Measurements from ENCODE around the gene HHIP. TPM values are rescaled to one million over a fixed set of nuclear protein-coding genes. Genes with fewer than 3 reads are reported as not detected.
"Not testable (repeated sequence)": the region's sequence is repeated elsewhere in the genome, so short reads cannot be mapped to it uniquely, and the experiment has no call there.

The HHIP gene
- polyA plus RNA-seq, 3 donors: 0.90 to 3.8 (median 1.1) TPM

DNA sequence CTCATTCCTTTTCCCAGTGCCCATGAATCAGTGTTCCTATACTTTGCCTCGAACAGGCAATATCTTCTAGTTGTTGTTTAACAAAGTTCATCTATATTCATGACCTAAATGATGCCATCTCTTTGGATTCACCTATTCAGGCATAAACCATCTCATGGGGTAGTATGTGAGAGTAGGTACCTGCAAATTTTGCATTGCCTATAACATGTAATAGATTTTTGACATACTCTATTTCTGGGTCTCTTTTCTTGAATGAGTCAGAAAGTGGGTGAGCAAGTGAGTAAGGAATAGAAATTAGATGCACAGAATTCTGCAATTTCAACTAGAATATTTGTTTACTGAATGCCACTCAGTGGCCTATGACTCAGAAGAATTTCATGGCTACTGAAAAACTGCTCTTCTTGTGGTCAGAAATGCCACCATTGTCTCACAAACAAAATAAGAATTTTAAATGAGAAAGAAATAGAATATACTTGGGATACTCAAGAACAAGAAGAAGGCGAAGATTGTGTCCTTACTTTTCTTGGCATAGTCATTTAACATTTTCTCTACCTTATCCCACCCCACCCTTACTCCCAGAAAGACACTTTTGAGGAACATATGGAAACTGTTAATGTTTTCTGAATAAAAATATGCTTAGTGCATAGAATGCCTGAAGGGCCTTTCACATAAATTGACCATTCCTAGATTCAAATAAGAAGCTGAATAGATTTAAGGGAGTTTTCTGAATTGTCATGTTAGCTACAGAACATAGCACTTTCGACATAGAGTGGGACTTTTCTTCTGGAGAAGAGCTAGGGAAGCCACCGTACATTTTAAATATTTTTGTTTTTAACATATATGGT is 86.8 kb downstream of the HHIP start:
- no peak overlapping the region for H3K27ac ChIP-seq (ENCODE audit: low read depth, low read length)
- 65 to 82% (median 81%) methylated on average over 4 of the region's 4 CpGs for WGBS, 3 donors

DNA sequence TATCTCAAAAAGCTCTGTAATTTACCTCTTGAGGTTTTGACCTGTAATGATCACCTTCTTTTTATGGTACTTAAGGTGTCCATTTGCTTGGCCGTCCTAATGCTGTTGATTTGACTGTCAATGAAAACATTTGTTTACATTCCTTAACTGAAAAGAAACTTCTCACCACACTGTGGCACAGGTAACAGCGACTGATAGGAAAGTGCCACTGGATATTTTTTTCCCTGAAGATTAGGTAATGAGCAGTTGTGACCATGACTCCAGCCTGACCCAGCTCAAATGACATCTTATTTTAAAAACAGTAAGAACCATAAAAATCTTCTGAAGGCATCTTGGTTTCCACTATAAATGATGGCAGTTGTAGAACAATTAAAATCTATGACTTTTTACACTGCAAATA is 87.6 kb downstream of the HHIP start:
- H3K27ac ChIP-seq (ENCODE audit: low read depth, low read length): no peak overlapping the region
- WGBS, 3 donors: 29 to 87% (median 83%) methylated on average over 2 of the region's 2 CpGs

DNA sequence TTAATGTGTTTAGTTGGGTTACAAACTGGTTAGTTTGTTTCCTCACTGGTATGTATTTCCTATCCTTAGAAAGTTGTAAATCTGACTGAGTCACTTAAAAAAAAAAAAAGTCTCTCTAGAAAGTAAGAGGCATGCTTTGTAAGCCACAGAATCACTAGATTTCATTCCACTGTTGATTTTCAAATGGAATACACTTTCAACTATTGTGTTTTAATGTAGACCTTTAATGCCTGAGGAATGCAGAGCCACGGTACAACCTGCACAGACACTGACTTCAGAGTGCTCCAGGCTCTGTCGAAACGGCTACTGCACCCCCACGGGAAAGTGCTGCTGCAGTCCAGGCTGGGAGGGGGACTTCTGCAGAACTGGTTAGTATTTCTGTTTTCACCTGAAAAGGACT is 88.6 kb downstream of the HHIP start:
- WGBS, 3 donors: 27 to 43% (median 40%) methylated on average over 4 of the region's 4 CpGs
- no peak overlapping the region for H3K27ac ChIP-seq (ENCODE audit: low read depth, low read length)

DNA sequence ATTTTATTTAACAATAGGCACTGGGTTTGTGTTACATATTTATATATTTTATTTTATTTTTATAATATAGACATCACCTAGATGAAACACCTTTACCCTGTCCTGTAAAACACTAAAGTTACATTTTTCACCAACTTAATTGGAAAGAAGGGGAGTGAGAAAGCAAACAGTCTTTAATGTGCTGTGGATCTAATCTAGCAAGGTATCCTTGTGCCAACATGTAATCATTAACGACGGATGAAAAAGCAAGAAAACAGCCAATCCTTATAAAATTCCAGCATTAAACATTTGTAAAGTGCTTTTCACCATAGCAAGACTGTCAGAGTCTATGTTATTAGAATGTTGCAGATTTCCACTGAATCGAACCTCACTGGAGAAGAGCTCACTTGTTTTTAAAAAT is 92.7 kb downstream of the HHIP start:
- 29 to 85% (median 80%) methylated on average over 3 of the region's 3 CpGs for WGBS, 3 donors
- no peak overlapping the region for H3K27ac ChIP-seq (ENCODE audit: low read depth, low read length)

DNA sequence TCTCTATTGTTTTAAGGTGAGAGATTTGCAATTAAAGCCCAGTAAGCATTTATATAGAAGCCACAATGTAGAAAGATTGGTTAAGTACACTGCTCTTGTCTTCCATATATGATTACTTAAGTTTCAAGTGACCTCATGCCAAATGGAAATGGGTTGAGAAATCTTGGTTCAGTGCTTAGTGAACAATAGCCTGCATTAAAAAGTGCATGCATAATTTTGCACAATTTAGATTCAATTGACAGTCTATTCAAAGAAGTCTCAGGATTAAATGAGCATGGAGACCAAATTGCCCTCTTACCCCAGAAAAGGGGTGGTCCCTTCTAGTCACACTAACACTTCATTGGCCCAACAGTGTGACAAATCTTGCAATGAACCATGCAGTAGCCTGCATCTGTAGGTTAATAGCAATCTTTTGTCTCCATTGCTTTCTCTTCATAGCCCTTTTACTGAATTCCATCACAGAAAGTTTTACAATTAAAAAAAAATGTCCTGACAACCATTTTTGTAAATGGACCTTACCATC is 93.6 kb downstream of the HHIP start:
- H3K27ac ChIP-seq (ENCODE audit: low read depth, low read length): no peak overlapping the region

DNA sequence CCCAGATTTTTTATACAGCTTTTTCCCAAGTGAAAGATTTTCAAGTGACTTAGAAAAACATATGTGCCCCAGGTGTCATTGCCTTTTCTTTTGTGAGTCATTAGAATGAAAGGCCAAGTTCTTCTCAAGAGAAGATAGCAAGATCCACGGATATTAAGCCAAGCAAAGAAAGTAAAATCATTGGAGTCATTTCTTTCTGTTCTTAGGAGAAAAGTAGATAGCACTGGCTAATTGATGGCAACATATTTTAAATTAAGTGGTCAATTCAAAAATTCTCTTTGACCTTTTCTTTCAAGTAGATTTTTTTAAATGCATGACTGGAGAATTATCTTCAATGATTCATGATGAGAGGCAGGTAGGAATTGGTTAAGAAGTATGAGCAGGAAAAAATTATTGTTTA is 94.4 kb downstream of the HHIP start:
- H3K27ac ChIP-seq (ENCODE audit: low read depth, low read length): no peak overlapping the region
- WGBS, 3 donors: 26 to 74% (median 69%) methylated on average over 1 of the region's 1 CpG

DNA sequence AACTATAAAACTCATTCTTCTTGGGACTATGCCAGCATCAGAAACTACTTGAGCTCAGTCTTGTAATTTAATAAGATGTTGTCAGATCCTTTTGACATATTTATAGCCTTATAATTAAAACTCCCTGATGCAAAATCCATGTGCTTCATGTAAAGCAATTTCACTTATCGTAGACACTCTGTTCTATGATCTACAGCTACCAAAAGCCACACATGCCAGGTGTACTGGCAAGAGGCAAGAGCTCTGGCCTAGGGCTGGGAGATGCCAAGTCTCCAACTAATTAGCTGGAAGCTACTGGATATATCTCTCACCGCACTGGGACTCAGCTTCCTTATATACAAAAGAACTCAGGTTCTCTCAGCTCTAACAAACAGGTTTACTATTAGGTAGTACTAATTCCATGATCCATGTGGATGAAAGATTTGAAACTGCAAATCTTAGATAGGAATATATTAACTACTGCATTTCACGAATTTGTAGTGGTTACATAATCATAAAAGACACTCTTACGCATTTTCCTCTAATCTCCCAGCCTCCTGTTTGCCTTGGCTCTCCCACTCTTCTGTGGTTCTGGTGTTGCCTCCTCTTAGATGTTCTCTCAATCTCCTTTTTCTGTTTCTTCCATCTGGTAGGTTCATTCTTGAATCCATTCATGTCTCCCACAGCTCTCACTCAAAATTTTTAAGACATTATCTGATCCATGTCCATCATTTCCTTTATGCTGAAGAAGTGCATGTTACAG is 103.0 kb downstream of the HHIP start:
- 56 to 69% (median 66%) methylated on average over 4 of the region's 4 CpGs for WGBS, 3 donors
- no peak overlapping the region for H3K27ac ChIP-seq (ENCODE audit: low read depth, low read length)

DNA sequence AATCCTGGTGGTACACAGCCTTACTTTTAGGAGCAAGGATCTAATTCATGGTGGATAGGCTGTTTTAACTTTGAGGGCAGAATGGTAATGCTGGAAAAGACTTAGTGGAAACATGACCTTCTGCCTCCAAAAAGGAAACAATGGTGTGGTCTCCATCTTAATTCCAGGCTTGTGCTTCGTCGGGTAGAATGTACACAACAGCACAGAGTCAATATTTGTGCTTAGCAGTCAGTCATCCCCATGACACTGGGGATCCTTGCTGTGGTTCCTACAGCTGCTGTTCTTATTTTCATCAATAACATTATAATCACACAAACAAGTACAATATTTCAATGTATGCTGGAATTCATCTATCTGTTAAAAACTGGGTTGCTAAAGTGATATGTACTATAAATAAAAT is 104.4 kb downstream of the HHIP start:
- H3K27ac ChIP-seq (ENCODE audit: low read depth, low read length): no peak overlapping the region
- WGBS, 3 donors: 31 to 87% (median 84%) methylated on average over 2 of the region's 2 CpGs

DNA sequence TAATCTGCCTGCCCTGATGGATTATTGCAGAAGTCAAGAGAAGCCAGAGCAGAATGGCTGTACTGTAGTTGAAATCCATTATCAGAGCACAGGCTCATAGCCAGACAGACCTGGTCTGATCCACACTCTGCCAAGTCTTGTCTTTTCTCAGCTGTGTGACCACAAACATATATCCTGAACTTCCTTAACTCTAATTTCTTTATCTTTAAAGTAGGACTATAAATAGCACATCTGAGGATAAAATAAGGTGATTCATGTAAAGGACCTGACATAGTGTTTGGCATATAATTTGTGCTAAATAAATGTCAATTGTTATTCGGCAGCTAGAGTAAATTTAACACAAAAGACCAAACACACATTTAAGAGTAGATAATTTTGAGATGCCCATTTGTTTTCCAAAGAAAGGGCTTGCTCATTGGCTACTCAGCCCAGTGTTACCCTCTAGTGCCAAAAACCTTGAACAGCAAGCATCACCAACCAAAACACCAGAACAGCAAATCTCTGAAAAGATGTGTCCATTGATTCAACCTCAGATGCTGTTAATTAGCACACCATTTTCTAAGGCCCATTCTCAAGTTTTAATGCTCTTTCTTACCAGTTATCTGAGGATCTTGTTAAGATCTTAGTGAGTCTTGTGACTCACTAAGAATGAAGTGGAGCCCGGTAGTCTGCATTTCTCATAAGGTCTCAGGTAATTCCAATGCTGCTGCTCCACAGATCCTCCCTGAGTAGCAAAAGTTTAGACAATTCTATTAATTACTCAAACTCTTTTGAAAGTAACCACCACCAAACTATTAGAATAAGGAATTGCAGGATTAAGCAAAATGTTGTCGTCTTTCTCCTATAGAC is 108.8 kb downstream of the HHIP start:
- 67 to 80% (median 80%) methylated on average over 3 of the region's 3 CpGs for WGBS, 3 donors
- H3K27ac ChIP-seq (ENCODE audit: low read depth, low read length): no peak overlapping the region

GRCh38 chr4:144757969-144758368 is 112.0 kb downstream of the HHIP start:
- 88 to 97% (median 94%) methylated on average over 1 of the region's 1 CpG for WGBS, 3 donors
- H3K27ac ChIP-seq (ENCODE audit: low read depth, low read length): no peak overlapping the region

GRCh38 chr4:144768809-144769208 is 122.9 kb downstream of the HHIP start:
- 59 to 64% (median 64%) methylated on average over 8 of the region's 8 CpGs for WGBS, 3 donors
- not testable (repeated sequence) for H3K27ac ChIP-seq (ENCODE audit: low read depth, low read length)

DNA sequence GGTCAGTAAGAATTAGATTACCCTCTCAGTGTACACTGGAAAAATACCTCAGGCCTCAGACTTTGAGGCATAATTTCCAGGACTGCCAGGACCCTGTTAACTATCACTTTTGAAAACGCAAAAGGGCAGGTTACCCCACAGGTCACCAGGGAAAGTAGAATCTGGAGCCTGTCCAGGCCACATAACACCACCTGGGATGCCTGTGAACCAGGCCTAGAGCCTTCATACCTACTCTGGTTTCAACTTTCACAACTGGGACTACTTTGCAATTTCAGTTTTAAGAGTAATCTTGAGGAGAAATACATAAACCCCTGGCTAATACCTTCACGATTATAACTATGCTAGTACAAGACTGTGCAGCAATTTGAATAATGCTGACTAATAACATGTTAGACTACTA is 132.4 kb downstream of the HHIP start:
- H3K27ac ChIP-seq (ENCODE audit: low read depth, low read length): no peak overlapping the region
- 59 to 76% (median 72%) methylated on average over 2 of the region's 2 CpGs for WGBS, 3 donors

DNA sequence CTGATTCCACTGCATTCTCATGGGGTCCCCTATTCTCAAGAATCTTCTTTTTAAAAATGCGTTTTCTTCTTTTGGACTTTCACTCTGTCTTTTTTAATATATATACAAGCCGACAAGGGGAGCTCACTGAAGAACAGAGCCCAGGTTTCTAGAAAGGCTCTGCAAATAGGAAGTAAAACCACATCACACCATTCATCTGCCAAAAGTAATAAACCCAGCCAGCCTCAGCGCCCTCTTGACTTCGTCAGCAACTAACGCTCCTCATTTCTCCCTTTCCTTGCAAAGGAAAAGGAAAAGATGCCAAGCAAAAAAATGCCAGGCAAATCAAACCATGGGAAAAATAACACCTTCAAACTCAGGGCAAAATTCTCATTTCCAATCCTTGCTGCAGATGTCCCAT is 136.4 kb downstream of the HHIP start:
- 26 to 50% (median 32%) methylated on average over 5 of the region's 5 CpGs for whole genome bisulfite sequencing, 3 donors

DNA sequence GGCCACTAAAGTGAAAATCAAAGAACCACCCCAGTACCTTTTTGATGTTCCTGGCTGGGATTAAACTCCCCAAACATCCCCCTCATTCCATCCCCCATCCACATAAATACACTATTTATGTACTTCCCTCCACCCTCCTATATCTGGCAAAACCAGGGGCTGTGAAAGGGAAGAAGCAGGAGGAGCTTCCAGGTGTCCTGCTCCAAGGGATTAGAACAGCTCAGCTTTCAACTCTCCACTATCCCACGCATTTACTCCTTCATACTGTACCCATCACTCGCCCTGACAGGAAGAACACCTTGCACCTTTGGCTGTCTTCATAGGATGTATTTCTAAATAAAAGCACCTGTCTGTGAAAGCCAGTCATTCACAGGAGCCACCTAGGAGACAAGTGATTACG is 140.0 kb downstream of the HHIP start:
- no peak overlapping the region for H3K27ac ChIP-seq (ENCODE audit: low read depth, low read length)
- WGBS, 3 donors: 86 to 89% (median 87%) methylated on average over 3 of the region's 3 CpGs

More for the DNA sequence above, 136.4 kb downstream of the HHIP start:
- H3K27ac ChIP-seq (ENCODE audit: low read depth, low read length): no peak overlapping the region

- 56 to 76% (median 68%) methylated on average over 2 of the region's 2 CpGs for WGBS, 3 donors
- H3K27ac ChIP-seq (ENCODE audit: low read depth, low read length): no peak overlapping the region
Measured at GRCh38 chr4:144787365-144788258, 141.7 kb downstream of the HHIP start.

- WGBS, 3 donors: 53 to 69% (median 59%) methylated on average over 1 of the region's 1 CpG
- H3K27ac ChIP-seq (ENCODE audit: low read depth, low read length): no peak overlapping the region
Measured at GRCh38 chr4:144788469-144788868, 142.5 kb downstream of the HHIP start.

DNA sequence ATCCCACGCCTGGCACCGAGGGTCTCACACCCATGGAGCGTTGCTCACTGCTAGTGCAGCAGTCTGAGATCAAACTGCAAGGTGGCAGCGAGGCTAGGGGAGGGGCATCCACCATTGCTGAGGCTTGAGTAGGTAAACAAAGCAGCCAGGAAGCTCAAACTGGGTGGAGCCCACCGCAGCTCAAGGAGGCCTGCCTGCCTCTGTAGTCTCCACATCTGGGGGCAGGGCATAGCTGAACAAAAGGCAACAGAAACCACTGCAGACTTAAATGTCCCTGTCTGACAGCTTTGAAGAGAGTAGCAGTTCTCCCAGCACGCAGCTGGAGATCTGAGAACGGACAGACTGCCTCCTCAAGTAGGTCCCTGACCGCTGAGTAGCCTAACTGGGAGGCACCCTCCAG is 146.0 kb downstream of the HHIP start:
- not testable (repeated sequence) for H3K27ac ChIP-seq (ENCODE audit: low read depth, low read length)
- WGBS, 3 donors: 82 to 88% (median 87%) methylated on average over 8 of the region's 8 CpGs
